IPS DF 6.9 (cell line): ENCODE results near the gene MAP1LC3B2.

Source experiments
- DNase-seq: peaks from one replicate; pipeline ENCODE4 v3.0.0-alpha.2; 2013; ENCODE audit warnings: low read depth, low spot score
- H3K27ac ChIP-seq: one replicate; pipeline ENCODE4 v1.5.1; 2013; ENCODE audit warnings: low read length, control low read depth
- H3K27me3 ChIP-seq: 2 replicates; pipeline ENCODE4 v1.6.1; 2013; ENCODE audit warnings: mild to moderate bottlenecking, low read length; ENCODE audit not compliant: control insufficient read depth, insufficient read depth
- H3K36me3 ChIP-seq: 2 replicates; pipeline ENCODE4 v1.6.1; 2013; ENCODE audit warnings: low read length; ENCODE audit not compliant: control insufficient read depth, insufficient read depth
- H3K4me1 ChIP-seq: 2 replicates; pipeline ENCODE4 v1.6.1; 2013; ENCODE audit warnings: low read length; ENCODE audit not compliant: control insufficient read depth, insufficient read depth
- H3K4me3 ChIP-seq: 2 replicates; pipeline ENCODE4 v1.5.1; 2013; ENCODE audit warnings: mild to moderate bottlenecking, low read length
- H3K9me3 ChIP-seq: 2 replicates; pipeline ENCODE4 v1.6.1; 2013; ENCODE audit warnings: low read length, inconsistent platforms; ENCODE audit not compliant: control insufficient read depth, insufficient read depth
- WGBS: extraction: QIAGEN DNeasy Blood & Tissue Kit; methylation state at CpG from one replicate; pipeline ENCODE4 v1.1.7; 2013; ENCODE audit warnings: mixed read lengths, missing lambda C conversion rate; ENCODE audit not compliant: insufficient read length, insufficient coverage; 5-methylcytosine and 5-hydroxymethylcytosine counted together

MAP1LC3B2 gene

DNA sequence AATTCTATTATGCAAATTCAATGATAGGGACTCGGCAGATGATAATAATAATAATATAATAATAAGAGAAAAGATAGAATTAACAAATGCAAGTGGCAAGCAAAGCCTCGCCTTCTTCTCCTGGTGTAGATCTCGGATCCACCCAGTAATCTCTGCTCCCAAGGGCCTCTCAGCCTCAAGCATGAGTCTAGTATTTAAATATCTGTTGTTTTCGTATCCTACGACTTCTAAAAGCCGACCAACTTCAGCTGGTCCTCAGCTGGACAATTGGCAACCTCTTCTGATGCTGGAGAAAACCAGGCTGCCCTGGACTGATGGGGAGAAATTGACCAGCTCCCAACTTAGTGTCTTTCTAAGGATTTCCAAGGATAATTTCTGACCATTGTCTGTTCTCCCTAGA is 14.0 kb upstream of the MAP1LC3B2 start:
- H3K27me3 ChIP-seq = no peaks in the 10 kb centered on the region
- WGBS = no CpG with 5 or more reads among the region's 6 CpGs
- H3K4me3 ChIP-seq = no peak overlapping the region
- no peaks in the 10 kb centered on the region for H3K36me3 ChIP-seq
- no peaks in the 10 kb centered on the region for H3K9me3 ChIP-seq
- DNase-seq = no peak
- no peak overlapping the region for H3K27ac ChIP-seq
- 0 out of 2 replicates have a peak, but pooled peaks cover 1% of the 10 kb centered on the region for H3K4me1 ChIP-seq

DNA sequence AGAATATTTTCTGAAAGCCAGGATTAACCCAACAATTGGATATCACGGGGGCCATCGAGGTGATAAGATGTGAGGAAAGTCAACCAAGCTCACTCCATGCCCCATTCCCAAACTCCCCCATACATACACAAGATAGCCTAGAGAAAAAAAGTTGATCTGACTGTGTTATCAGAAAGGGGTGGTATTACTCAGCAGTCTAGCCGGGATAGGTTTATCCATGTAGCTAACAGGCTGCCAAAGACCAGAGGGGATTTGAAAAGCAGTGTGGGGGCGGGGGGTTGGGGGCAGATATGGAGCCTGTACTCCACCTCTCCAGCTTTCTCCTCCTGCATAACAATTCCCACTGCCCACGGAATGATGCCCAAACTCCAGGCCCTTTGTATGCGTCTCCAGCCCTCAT is 13.2 kb upstream of the MAP1LC3B2 start:
- DNase-seq = no peak
- Histone ChIP-seq H3K36me3 (no peaks in the 10 kb centered on the region), H3K9me3 (no peaks in the 10 kb centered on the region), H3K27me3 (no peaks in the 10 kb centered on the region), H3K4me1 (0 out of 2 replicates have a peak, but pooled peaks cover 1% of the 10 kb centered on the region), H3K27ac (no peak overlapping the region), H3K4me3 (no peak overlapping the region)
- no CpG with 5 or more reads among the region's 6 CpGs for WGBS

DNA sequence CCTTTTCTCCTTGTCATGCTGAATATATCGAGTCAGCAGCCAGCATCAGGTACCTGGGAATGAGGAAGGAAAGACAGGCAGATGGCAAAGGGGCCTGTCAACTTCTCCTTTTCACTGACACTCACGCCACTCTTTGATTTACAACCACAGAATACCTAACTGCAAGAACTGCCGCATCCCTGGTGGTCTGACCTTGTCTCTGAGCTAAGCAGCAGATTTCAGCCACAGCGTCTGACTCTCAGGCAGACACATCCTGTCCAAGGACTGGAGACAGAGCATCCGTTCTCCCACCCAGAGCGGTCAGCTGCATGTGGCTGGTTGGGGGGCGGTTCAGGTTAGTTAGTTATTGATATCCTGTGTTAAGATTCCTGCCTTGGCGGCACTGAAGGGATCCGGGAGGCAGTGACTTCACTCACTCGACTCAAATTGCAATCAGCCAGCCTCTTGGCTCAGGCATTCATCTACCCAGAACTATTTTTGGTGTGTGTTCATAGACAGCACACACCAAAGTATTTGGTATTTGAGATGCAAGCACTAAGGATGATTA is 11.2 kb upstream of the MAP1LC3B2 start:
- no peak overlapping the region for H3K27ac ChIP-seq
- no peak for DNase-seq
- H3K36me3 ChIP-seq = no peaks in the 10 kb centered on the region

DNA sequence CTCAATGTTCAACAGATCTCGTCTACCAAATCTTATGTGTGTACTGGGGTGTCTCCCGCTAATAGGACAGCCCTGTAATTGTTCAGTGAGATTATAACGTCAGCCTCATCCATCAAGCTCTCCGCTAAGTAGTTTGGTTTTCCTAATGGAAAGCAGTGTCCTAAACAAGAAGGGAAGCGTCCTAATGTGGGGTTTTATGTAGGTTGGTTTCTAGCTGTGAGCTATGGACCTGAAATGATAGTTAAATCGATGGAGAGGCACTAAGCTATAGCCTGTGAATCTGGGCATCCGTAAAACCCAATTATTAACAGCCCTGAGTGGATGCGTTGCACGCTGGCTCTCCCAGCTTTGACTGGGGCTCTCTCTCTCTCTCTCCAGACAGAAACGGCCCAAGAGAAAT is 9.2 kb upstream of the MAP1LC3B2 start:
- H3K4me1 ChIP-seq = 0 out of 2 replicates have a peak, but pooled peaks cover 1% of the 10 kb centered on the region
- no CpG with 5 or more reads among the region's 10 CpGs for WGBS

More for the DNA sequence above, 11.2 kb upstream of the MAP1LC3B2 start:
- no peaks in the 10 kb centered on the region for H3K9me3 ChIP-seq
- no peaks in the 10 kb centered on the region for H3K27me3 ChIP-seq
- H3K4me3 ChIP-seq = no peak overlapping the region
- no CpG with 5 or more reads among the region's 10 CpGs for WGBS
- H3K4me1 ChIP-seq = 0 out of 2 replicates have a peak, but pooled peaks cover 1% of the 10 kb centered on the region

DNA sequence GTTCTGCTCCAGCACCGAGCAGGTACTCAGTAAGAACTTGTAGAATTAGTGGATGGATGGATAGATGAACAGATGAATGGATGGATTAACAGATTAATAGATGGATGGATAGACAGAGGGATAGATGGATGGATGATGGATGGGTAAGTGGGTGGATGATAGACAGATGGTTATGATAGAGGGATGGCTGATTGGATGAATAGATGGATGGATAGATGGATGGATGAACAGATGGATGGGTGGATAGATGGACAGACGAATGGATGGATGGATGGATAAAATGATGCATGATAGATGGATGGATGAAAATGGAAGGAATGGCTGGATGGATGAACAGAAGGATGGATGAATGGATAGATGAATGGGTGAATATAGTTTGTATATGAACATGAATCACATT is 8.0 kb upstream of the MAP1LC3B2 start:
- H3K4me3 ChIP-seq = no peak overlapping the region
- H3K27me3 ChIP-seq = no peaks in the 10 kb centered on the region
- no peaks in the 10 kb centered on the region for H3K9me3 ChIP-seq
- H3K4me1 ChIP-seq = 0 out of 2 replicates have a peak, but pooled peaks cover under 1% of the 10 kb centered on the region
- WGBS = no CpG with 5 or more reads among the region's 2 CpGs
- H3K27ac ChIP-seq = no peak overlapping the region
- no peaks in the 10 kb centered on the region for H3K36me3 ChIP-seq
- no peak for DNase-seq

More for the DNA sequence above, 9.2 kb upstream of the MAP1LC3B2 start:
- no peak overlapping the region for H3K4me3 ChIP-seq
- H3K36me3 ChIP-seq = no peaks in the 10 kb centered on the region
- no peaks in the 10 kb centered on the region for H3K27me3 ChIP-seq
- DNase-seq = no peak
- no peaks in the 10 kb centered on the region for H3K9me3 ChIP-seq
- no peak overlapping the region for H3K27ac ChIP-seq

DNA sequence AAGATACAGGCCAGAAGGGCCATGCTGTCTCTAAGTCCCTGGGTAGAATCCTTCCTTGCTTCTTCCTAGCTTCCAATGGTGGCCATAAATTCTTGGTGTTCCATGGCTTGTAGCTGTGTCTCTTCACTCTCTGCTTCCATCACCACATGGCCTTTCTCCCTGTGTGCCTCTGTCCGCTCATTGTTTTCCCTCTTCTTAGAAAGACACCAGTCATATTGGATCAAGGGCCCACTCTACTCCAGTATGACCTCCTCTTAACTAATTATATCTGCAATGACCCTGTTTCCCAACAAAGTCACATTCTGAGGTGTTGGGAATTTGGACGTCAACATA is 7.6 kb upstream of the MAP1LC3B2 start:
- H3K9me3 ChIP-seq = no peaks in the 10 kb centered on the region
- DNase-seq = no peak
- WGBS = no CpG with 5 or more reads among the region's 2 CpGs
- no peaks in the 10 kb centered on the region for H3K27me3 ChIP-seq
- H3K4me3 ChIP-seq = no peak overlapping the region
- no peak overlapping the region for H3K27ac ChIP-seq
- no peaks in the 10 kb centered on the region for H3K36me3 ChIP-seq
- no peaks in the 10 kb centered on the region for H3K4me1 ChIP-seq

DNA sequence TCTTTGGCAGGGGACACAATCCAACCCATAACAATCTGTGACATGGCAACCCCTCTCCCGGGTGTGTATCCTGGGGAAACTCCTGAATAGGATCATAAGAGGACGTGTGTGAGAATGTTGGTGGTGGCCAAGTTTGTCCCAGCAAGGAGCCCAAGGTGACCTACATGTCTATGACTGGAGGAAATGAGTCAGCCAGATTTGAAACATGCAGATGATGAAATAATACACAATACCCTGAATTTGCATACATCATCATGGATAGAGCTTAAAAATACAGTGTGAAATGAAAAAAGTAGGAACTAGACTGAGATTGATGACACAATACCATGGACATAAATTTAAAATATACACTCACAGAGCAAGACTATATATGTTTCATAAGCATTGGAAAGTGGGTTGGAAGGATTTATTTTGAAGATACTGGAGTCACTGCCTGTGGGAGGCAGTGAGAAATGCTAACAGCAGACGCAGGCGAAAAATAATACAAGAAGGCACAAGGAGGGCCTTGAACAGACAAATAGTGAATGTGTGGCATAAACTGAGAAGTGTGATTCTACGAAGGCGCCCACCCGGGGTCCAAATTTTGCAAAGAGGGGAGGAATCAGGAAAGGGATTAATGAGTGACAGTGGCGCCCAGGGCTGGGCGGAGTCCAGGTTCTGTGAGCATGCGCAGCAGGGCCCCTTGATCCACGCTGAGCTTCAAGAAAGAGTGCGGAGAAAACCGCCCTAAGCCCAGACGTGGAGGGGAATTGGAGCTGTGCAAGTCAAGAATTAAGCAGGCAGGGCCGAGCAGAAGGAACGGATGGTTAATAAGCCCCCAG is 7.0 kb upstream of the MAP1LC3B2 start:
- Histone ChIP-seq H3K27ac (no peak overlapping the region), H3K9me3 (no peaks in the 10 kb centered on the region), H3K27me3 (no peaks in the 10 kb centered on the region), H3K4me1 (no peaks in the 10 kb centered on the region), H3K4me3 (no peak overlapping the region), H3K36me3 (no peaks in the 10 kb centered on the region)
- DNase-seq = no peak
- WGBS = no CpG with 5 or more reads among the region's 16 CpGs

DNA sequence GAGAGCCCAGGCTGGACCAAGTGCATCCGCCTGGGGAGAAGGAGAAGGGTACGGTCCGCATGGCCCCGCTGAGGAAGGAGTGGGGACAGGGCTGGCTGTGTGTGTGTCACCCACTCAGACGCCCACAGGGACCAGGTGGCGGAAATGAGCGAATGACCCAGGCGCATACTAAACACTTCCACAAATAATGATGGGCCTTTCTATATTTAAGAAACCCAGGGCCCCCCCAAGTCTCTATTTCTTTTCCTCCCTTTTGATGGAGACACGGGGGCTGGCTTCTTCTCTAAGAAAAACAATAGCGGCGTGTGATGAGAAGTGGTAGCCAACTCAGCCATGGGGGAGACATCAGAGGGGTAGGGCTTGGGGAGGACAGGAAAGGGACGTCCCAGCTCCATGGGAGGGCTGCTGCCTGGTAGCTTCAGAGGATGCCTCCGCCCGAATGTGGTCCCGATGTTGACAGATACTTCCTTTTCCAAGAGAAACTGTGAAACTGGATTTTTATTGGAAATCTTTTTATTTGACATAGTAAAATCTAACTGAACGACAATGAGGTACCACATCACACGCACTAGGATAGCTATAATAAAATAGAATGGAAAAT is 6.3 kb upstream of the MAP1LC3B2 start:
- Histone ChIP-seq H3K36me3 (no peaks in the 10 kb centered on the region), H3K27ac (no peak overlapping the region), H3K27me3 (no peaks in the 10 kb centered on the region), H3K4me3 (no peak overlapping the region), H3K9me3 (no peaks in the 10 kb centered on the region), H3K4me1 (no peaks in the 10 kb centered on the region)
- no peak for DNase-seq
- WGBS = no CpG with 5 or more reads among the region's 17 CpGs

DNA sequence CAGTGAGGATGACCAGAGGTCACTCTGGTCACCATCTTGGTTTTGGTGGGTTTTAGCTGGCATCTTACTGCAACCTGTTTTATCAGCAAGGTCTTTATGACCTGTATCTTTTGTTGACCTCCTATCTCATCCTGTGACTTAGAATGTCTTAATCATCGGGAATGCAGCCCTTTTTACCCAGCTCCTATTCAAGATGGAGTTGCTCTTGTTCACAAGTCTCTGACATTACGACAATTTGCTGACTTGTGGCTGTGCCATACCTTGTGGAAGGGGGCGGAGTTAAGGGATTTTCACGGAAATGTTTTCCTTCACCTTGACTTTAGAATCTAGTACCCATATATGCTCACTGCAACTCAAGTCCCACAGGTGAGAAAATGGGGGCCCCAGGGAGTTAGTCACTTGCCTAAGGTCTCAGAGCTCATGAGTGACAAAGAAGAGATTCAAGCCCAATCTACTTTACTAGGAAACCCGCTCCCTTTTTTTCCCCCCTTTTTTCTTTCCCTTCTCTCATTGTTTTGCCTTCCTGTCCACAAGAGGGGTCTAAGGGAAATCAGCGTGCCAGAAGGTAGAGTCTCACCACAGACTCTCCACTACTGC is 2.7 kb upstream of the MAP1LC3B2 start:
- WGBS = no CpG with 5 or more reads among the region's 6 CpGs
- no peak for DNase-seq
- Histone ChIP-seq H3K9me3 (no peaks in the 10 kb centered on the region), H3K36me3 (no peaks in the 10 kb centered on the region), H3K27ac (no peak overlapping the region), H3K4me3 (no peak overlapping the region), H3K27me3 (no peaks in the 10 kb centered on the region), H3K4me1 (no peaks in the 10 kb centered on the region)

DNA sequence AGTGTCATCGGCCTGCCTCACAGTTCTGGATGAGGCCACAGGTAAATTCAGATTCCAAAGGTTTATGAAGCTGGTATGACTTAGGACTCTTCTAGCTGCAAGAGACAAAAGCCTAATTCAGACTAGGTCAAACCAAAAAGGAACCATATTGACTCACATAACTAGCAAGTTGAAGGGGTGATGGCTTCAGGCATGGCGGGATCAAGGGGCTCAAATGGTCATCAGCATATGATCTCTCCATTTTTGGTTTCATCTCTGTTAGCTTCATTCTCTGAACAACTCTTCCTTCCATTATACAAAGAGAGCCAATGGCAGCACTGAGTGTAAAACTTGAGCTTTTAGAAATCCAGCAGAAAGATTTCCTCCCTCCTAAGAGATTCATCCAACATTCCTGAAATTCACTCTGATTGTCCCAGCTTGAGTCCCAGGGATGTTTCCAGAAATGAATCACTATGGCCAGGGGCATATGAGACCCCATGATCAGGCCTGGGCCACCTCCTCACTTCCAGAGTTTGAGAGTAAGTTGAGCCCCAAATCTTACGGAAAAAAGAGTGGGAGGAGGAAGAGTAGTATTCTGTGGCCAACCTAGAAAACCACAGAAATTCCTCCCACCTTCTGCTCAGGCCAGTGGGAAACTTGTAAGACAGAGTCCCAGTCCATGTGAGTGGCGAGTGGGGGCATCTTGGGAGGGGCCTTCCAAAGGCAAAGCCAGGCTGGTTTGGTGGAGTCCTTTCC is 2.0 kb upstream of the MAP1LC3B2 start:
- Histone ChIP-seq H3K4me3 (no peak overlapping the region), H3K27me3 (no peaks in the 10 kb centered on the region), H3K4me1 (no peaks in the 10 kb centered on the region), H3K9me3 (no peaks in the 10 kb centered on the region), H3K27ac (no peak overlapping the region), H3K36me3 (no peaks in the 10 kb centered on the region)
- no peak for DNase-seq
- no CpG with 5 or more reads among the region's 4 CpGs for WGBS
